Activated CD4-positive, alpha-beta memory T cell treated with anti-CD3 and anti-CD28 coated beads, Interleukin-2, amount 10 ng/mL, durations not matched to agents 7 days and 5 days (primary cell): ENCODE measurements around the gene SF3A2. TPM values are rescaled to one million over a fixed set of nuclear protein-coding genes. Genes with fewer than 3 reads are reported as not detected.

Experiments used
- CTCF ChIA-PET: fragments of 350-600 bp; sonication (Branson Sonifier 250); formaldehyde crosslinking; loops from one replicate; lab custom pipeline; 2021; ENCODE audit warnings: antibody characterized with exemption, inconsistent platforms; lab: Charles Lee
- POLR2A ChIA-PET: fragments of 350-600 bp; sonication (Branson Sonifier 250); formaldehyde crosslinking; loops from one replicate; lab custom pipeline; 2021; ENCODE audit warnings: antibody characterized with exemption; lab: Charles Lee
- DNase-seq: peaks from one replicate; pipeline ENCODE4 v3.0.0-alpha.2; 2020
- H3K27ac Mint-ChIP-seq: one replicate; pipeline ENCODE4 v1.8.0; 2021; ENCODE audit warnings: mild to moderate bottlenecking, mixed read lengths
- H3K27me3 Mint-ChIP-seq: one replicate; pipeline ENCODE4 v1.8.0; 2021; ENCODE audit warnings: mixed read lengths
- H3K36me3 Mint-ChIP-seq: one replicate; pipeline ENCODE4 v1.8.0; 2021; ENCODE audit warnings: low read depth, mixed read lengths
- H3K4me1 Mint-ChIP-seq: one replicate; pipeline ENCODE4 v1.8.0; 2021; ENCODE audit warnings: mixed read lengths
- H3K4me3 Mint-ChIP-seq: one replicate; pipeline ENCODE4 v1.8.0; 2021; ENCODE audit warnings: mild to moderate bottlenecking, mixed read lengths
- H3K9me3 Mint-ChIP-seq: one replicate; pipeline ENCODE4 v1.8.0; 2021; ENCODE audit warnings: mixed read lengths
- total RNA-seq, 2 experiments: library from RNA; stranded (reverse); gene quantifications; one replicate each; pipeline ENCODE4 v1.2.3, GENCODE V29; 2021

Gene SF3A2
- total RNA-seq, 2 experiments from 2014 or later = 137 to 145 TPM

GRCh38 chr19:2290441-2291184, 54.0 kb downstream of the SF3A2 start:
- Mint-ChIP-seq H3K36me3 (peaks cover 14% of the 10 kb centered on the region), H3K27ac (peak overlapping the region; percentile 67), H3K4me1 (peaks cover 31% of the 10 kb centered on the region), H3K4me3 (peak overlapping the region; percentile 71), H3K27me3 (peaks cover 4% of the 10 kb centered on the region), H3K9me3 (no peaks in the 10 kb centered on the region)
- POLR2A ChIA-PET = interaction anchor here (1.3 to 2.3 kb wide), 2 partner anchors 15 to 37 kb away, joined by 3 to 14 read pairs; partner anchors contain the start of gene LSM7
- CTCF ChIA-PET = no interaction called here
- DNase-seq = peak; percentile 44

- Mint-ChIP-seq H3K4me3 (peak overlapping the region; percentile 71), H3K27me3 (peaks cover 4% of the 10 kb centered on the region)
- POLR2A ChIA-PET = interaction anchor here (1.3 to 2.3 kb wide), 3 partner anchors 14 to 36 kb away, joined by 3 to 14 read pairs (median 6); partner anchors contain the start of gene LSM7
Observed at GRCh38 chr19:2291185-2291751, 54.6 kb downstream of the SF3A2 start.

GRCh38 chr19:2294687-2295335, 58.2 kb downstream of the SF3A2 start:
- POLR2A ChIA-PET = interaction anchor here (0.7 to 1.4 kb wide), 4 partner anchors 31 to 181 kb away, joined by 3 to 4 read pairs (median 3); partner anchors contain the start of gene GADD45B

More at GRCh38 chr19:2291185-2291751, 54.6 kb downstream of the SF3A2 start:
- H3K27ac Mint-ChIP-seq = no peak overlapping the region
- DNase-seq = no peak
- peaks cover 14% of the 10 kb centered on the region for H3K36me3 Mint-ChIP-seq
- H3K4me1 Mint-ChIP-seq = peaks cover 31% of the 10 kb centered on the region
- no peaks in the 10 kb centered on the region for H3K9me3 Mint-ChIP-seq
- CTCF ChIA-PET = no interaction called here

GRCh38 chr19:2296141-2296540, 59.5 kb downstream of the SF3A2 start:
- Mint-ChIP-seq H3K4me3 (no peak overlapping the region), H3K27me3 (peaks cover under 1% of the 10 kb centered on the region), H3K27ac (no peak overlapping the region), H3K36me3 (peaks cover 11% of the 10 kb centered on the region), H3K9me3 (no peaks in the 10 kb centered on the region), H3K4me1 (peaks cover 7% of the 10 kb centered on the region)
- CTCF ChIA-PET = no interaction called here
- POLR2A ChIA-PET = no interaction called here
- DNase-seq = no peak

More at GRCh38 chr19:2294687-2295335, 58.2 kb downstream of the SF3A2 start:
- Mint-ChIP-seq H3K36me3 (peaks cover 14% of the 10 kb centered on the region), H3K27ac (no peak overlapping the region), H3K4me1 (peaks cover 15% of the 10 kb centered on the region), H3K27me3 (no peaks in the 10 kb centered on the region), H3K9me3 (no peaks in the 10 kb centered on the region), H3K4me3 (no peak overlapping the region)
- CTCF ChIA-PET = interaction anchor here (1.0 to 1.1 kb wide), 2 partner anchors 19 to 21 kb away, joined by 3 to 4 read pairs; no protein-coding TSS in a partner anchor
- no peak for DNase-seq

Other genes with a start within 250 kb of the SF3A2 start
- gene BTBD2, start 221.1 kb upstream of the SF3A2 start, total RNA-seq = 10 to 100 TPM; 55.4 to 57.1 TPM
- gene MKNK2, start 185.6 kb upstream of the SF3A2 start, total RNA-seq = 100 to 1,000 TPM; 239 to 253 TPM
- gene MOB3A, start 140.5 kb upstream of the SF3A2 start, total RNA-seq = 100 to 1,000 TPM; 242 to 251 TPM
- gene IZUMO4, start 139.9 kb upstream of the SF3A2 start, total RNA-seq = 10 to 100 TPM; 10.3 to 10.5 TPM
- 100 to 1,000 TPM; 104 to 105 TPM for gene AP3D1, start 85.3 kb upstream of the SF3A2 start, total RNA-seq
- gene DOT1L, start 72.9 kb upstream of the SF3A2 start, total RNA-seq = 10 to 100 TPM; 55.7 to 57.1 TPM
- gene PLEKHJ1, start 495 bp upstream of the SF3A2 start, total RNA-seq = 10 to 100 TPM; 58.3 to 60.4 TPM
- 1 to 10 TPM; 4.6 to 7.6 TPM for gene AMH, start 12.5 kb downstream of the SF3A2 start, total RNA-seq
- gene JSRP1, start 19.6 kb downstream of the SF3A2 start, total RNA-seq = 1 to 10 TPM in 1 of 2 experiments, under 1 TPM in 1; 0.73 to 1.3 TPM
- gene PEAK3, start 45.4 kb downstream of the SF3A2 start, total RNA-seq = under 1 TPM; 0.70 to 0.88 TPM
- gene LINGO3, start 71.3 kb downstream of the SF3A2 start, total RNA-seq = under 1 TPM; 0.40 to 0.63 TPM
- 100 to 1,000 TPM; 110 to 115 TPM for gene LSM7, start 91.8 kb downstream of the SF3A2 start, total RNA-seq
- gene SPPL2B, start 91.9 kb downstream of the SF3A2 start, total RNA-seq = 10 to 100 TPM; 58.9 to 68.2 TPM
- gene TMPRSS9, start 123.4 kb downstream of the SF3A2 start, total RNA-seq = not detected
- gene TIMM13, start 190.8 kb downstream of the SF3A2 start, total RNA-seq = 10 to 100 TPM; 44.5 to 47.4 TPM
- gene LMNB2, start 220.1 kb downstream of the SF3A2 start, total RNA-seq = 10 to 100 TPM; 92.9 to 96.6 TPM
- 10 to 100 TPM; 52.2 to 54.3 TPM for gene GADD45B, start 239.3 kb downstream of the SF3A2 start, total RNA-seq